Measurements from ENCODE around the gene CASKIN1.
"Not testable (repeated sequence)": the region's sequence is repeated elsewhere in the genome, so short reads cannot be mapped to it uniquely, and the experiment has no call there.

Gene CASKIN1

DNA sequence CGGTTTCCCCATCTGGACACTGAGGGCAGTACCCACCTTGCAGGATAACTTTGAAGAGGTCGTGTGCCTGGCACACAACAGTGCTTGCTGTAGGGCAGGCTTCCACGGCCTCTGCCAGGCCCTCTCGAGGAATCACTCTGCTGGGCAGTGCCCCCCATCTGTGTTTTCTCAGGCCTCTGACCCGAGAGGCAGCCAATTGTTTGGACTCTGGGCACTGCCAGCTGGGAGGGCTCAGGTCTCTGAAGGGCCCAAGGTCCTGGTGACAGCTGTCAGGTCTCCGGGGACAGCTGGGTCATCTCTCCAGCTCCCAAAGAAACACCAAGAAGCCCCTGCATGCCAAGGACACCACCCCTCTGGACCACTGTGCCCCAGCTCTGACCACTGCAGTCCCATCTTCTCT is 49.0 kb downstream of the CASKIN1 start:
- Histone ChIP-seq H3K36me3 (replicated peaks; ENCODE audit: low read depth, low read length) (peaks cover 12% of the 10 kb centered on the region), H3K4me2 (ENCODE audit: low read length) (no peak overlapping the region), H3K9me3 (ENCODE audit: insufficient read depth, low read length) (no peaks in the 10 kb centered on the region), H4K20me1 (ENCODE audit: insufficient read depth, low read length) (peaks cover 21% of the 10 kb centered on the region), H3K79me2 (ENCODE audit: low read length) (peaks cover 12% of the 10 kb centered on the region; the same call in 1 of the 2 replicates), H3K27me3 (ENCODE audit: low read depth, low read length) (peaks cover 4% of the 10 kb centered on the region; the same call in 1 of the 2 replicates), H3K9ac (ENCODE audit: low read length) (no peak overlapping the region), H3K4me3 (ENCODE audit: low read length) (no peak overlapping the region), H3K27ac (ENCODE audit: low read length) (no peak overlapping the region), H3K4me1 (ENCODE audit: low read length) (peaks cover 41% of the 10 kb centered on the region), H2AFZ (ENCODE audit: low read depth, low read length) (no peak overlapping the region)
- TF ChIP-seq CTCF (IDR thresholded peaks at IDR 0.05; ENCODE audit: low read depth, low read length) (no peak), EZH2phosphoT487 (IDR thresholded peaks at IDR 0.05; ENCODE audit: low read depth) (no peak)

DNA sequence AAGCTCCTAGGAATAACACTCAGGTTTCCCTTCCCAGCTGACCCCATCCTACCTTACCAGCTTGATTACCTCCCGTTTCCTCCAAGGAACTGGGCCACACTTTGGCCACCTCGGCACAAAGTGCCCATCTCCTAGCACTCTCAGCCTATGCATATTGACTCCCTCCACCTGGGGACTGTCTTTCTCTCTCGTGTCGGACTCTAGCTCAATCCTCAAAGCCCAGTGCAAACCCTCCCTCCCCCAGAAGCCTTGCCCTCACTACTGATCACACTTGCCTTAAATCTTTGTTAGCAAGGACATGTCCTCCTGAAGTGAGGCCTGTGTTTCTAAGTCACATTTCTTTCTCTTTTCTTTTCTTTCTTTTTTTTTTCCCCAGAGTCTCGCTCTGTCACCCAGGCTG is 50.6 kb downstream of the CASKIN1 start:
- H3K27ac ChIP-seq (ENCODE audit: low read length): no peak overlapping the region
- H3K9me3 ChIP-seq (ENCODE audit: insufficient read depth, low read length): no peaks in the 10 kb centered on the region
- H4K20me1 ChIP-seq (ENCODE audit: insufficient read depth, low read length): peaks cover 5% of the 10 kb centered on the region
- no peak for TF ChIP-seq CTCF (IDR thresholded peaks at IDR 0.05; ENCODE audit: low read depth, low read length)
- no peak for TF ChIP-seq EZH2phosphoT487 (IDR thresholded peaks at IDR 0.05; ENCODE audit: low read depth)
- peaks cover under 1% of the 10 kb centered on the region for H3K36me3 ChIP-seq (replicated peaks; ENCODE audit: low read depth, low read length)
- H3K4me3 ChIP-seq (ENCODE audit: low read length): no peak overlapping the region
- H3K4me2 ChIP-seq (ENCODE audit: low read length): no peak overlapping the region
- H3K79me2 ChIP-seq (ENCODE audit: low read length): no peaks in the 10 kb centered on the region
- no peak overlapping the region for H3K9ac ChIP-seq (ENCODE audit: low read length)
- H2AFZ ChIP-seq (ENCODE audit: low read depth, low read length): no peak overlapping the region
- H3K4me1 ChIP-seq (ENCODE audit: low read length): peaks cover 25% of the 10 kb centered on the region
- peaks cover 4% of the 10 kb centered on the region; the same call in 1 of the 2 replicates for H3K27me3 ChIP-seq (ENCODE audit: low read depth, low read length)

DNA sequence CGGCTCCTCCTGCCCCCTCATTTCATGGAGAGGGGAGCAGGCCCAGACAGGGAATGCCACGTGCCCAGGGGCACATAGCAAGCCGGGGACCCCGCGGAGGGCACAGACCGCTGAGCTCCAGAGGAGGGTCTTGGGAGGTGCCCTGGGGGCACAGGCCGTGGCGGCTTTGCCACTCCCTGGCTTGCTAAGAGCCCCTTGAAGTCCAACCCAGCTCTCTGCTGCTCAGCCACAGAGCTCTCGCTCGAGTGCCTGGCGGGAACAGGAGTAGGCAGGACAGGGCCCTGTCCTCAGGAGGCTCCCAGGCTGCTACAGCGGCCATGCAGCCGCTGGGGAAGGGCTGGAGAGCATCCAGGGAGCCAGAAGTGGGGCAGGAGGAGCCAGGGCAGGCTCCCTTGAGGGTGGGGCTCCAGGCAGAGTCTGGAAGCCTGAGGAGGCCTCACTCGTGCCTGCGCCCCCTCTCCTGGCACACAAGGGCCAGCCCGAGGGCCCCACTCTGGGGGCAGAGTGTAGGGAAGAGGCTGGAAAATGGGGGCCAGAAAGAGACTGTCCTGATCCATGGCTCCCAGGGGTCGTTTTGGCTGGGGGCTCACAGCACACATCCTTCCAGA is 52.4 kb downstream of the CASKIN1 start:
- Histone ChIP-seq H3K4me3 (ENCODE audit: low read length) (no peak overlapping the region), H3K9ac (ENCODE audit: low read length) (no peak overlapping the region), H3K36me3 (replicated peaks; ENCODE audit: low read depth, low read length) (no peaks in the 10 kb centered on the region), H2AFZ (ENCODE audit: low read depth, low read length) (no peak overlapping the region), H3K4me1 (ENCODE audit: low read length) (peaks cover 7% of the 10 kb centered on the region; the same call in 1 of the 2 replicates), H3K27ac (ENCODE audit: low read length) (no peak overlapping the region), H3K9me3 (ENCODE audit: insufficient read depth, low read length) (no peaks in the 10 kb centered on the region), H3K27me3 (ENCODE audit: low read depth, low read length) (peaks cover 3% of the 10 kb centered on the region; the same call in 1 of the 2 replicates), H4K20me1 (ENCODE audit: insufficient read depth, low read length) (no peaks in the 10 kb centered on the region), H3K4me2 (ENCODE audit: low read length) (no peak overlapping the region), H3K79me2 (ENCODE audit: low read length) (no peaks in the 10 kb centered on the region)
- TF ChIP-seq CTCF (IDR thresholded peaks at IDR 0.05; ENCODE audit: low read depth, low read length) (no peak), EZH2phosphoT487 (IDR thresholded peaks at IDR 0.05; ENCODE audit: low read depth) (no peak)

DNA sequence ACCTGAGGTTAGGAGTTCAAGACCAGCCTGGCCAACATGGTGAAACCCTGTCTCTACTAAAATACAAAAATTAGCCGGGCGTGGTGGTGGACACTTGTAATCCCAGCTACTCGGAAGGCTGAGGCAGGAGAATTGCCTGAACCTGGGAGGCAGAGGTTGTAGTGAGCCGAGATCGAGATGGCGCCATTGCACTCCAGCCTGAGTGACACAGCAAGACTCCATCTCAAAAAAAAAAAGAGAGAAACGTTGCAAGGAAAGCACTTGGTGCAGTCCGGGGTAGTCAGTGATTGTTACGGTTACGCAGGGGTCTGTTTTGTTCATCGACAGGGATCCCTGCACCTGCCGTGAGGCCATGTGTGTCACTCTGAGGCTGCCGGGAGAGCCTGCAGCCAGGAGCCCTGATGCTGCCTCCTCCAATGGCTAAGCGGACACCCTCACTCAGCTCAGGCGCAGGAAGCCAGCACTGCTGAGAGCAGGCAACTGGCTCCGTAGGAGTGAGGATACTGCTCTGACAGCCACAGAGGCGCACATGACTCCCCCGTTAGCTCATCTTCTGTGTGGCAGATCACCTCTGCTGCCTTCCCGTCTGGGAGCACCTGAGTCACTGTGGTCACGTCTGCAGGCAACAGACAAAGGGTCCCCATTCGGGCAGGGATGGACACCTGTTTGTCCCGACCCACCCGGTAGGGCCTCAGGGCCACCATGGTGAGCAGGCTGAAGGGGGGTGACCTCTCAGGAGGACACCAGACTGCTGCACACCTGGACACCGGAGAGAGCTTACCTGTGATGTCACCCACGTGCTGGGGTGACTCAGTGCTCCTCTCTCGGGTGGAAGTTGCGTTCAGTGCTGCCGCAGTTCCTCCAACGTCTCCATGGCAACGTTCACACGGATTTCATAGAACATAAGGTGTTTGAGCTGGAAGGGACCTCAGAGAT is 53.2 kb downstream of the CASKIN1 start:
- Histone ChIP-seq H3K9me3 (ENCODE audit: insufficient read depth, low read length) (no peaks in the 10 kb centered on the region), H3K4me3 (ENCODE audit: low read length) (no peak overlapping the region), H3K36me3 (replicated peaks; ENCODE audit: low read depth, low read length) (no peaks in the 10 kb centered on the region), H3K4me2 (ENCODE audit: low read length) (no peak overlapping the region), H3K4me1 (ENCODE audit: low read length) (peaks cover 4% of the 10 kb centered on the region; the same call in 1 of the 2 replicates), H3K27me3 (ENCODE audit: low read depth, low read length) (no peaks in the 10 kb centered on the region), H4K20me1 (ENCODE audit: insufficient read depth, low read length) (no peaks in the 10 kb centered on the region), H2AFZ (ENCODE audit: low read depth, low read length) (no peak overlapping the region), H3K9ac (ENCODE audit: low read length) (no peak overlapping the region), H3K27ac (ENCODE audit: low read length) (no peak overlapping the region), H3K79me2 (ENCODE audit: low read length) (no peaks in the 10 kb centered on the region)
- no peak for TF ChIP-seq CTCF (IDR thresholded peaks at IDR 0.05; ENCODE audit: low read depth, low read length)
- no peak for TF ChIP-seq EZH2phosphoT487 (IDR thresholded peaks at IDR 0.05; ENCODE audit: low read depth)

- H3K27me3 ChIP-seq (ENCODE audit: low read depth, low read length); H2AFZ ChIP-seq (ENCODE audit: low read depth, low read length); H3K27ac ChIP-seq (ENCODE audit: low read length); H3K79me2 ChIP-seq (ENCODE audit: low read length); H4K20me1 ChIP-seq (ENCODE audit: insufficient read depth, low read length); H3K9me3 ChIP-seq (ENCODE audit: insufficient read depth, low read length); H3K4me1 ChIP-seq (ENCODE audit: low read length); H3K36me3 ChIP-seq (replicated peaks; ENCODE audit: low read depth, low read length): not testable (repeated sequence)
- H3K4me2 ChIP-seq (ENCODE audit: low read length): peak within 1 kb of the TSS; percentile 70
- H3K9ac ChIP-seq (ENCODE audit: low read length): peak within 1 kb of the TSS; percentile 68
- H3K4me3 ChIP-seq (ENCODE audit: low read length): peak within 1 kb of the TSS; percentile 80
Measured at GRCh38 chr16:2135770-2136490, 60.5 kb downstream of the CASKIN1 start, which contains the start of gene PKD1. TSS of gene PKD1 (minus strand) at chr16:2135898. CDS start at chr16:2135689, 209 bp downstream.

Data from OCI-LY3 (cell line).